ENCODE measurements around the gene ASTN2. TPM values are rescaled to one million over a fixed set of nuclear protein-coding genes. Genes with fewer than 3 reads are reported as not detected.

The ASTN2 gene
- total and polyA plus RNA-seq, 10 of the 15 experiments (the other 5 are each of a cell fraction or from before 2014, with no cell fraction given), result 1.4 to 15.7 (median 7.0) TPM

DNA sequence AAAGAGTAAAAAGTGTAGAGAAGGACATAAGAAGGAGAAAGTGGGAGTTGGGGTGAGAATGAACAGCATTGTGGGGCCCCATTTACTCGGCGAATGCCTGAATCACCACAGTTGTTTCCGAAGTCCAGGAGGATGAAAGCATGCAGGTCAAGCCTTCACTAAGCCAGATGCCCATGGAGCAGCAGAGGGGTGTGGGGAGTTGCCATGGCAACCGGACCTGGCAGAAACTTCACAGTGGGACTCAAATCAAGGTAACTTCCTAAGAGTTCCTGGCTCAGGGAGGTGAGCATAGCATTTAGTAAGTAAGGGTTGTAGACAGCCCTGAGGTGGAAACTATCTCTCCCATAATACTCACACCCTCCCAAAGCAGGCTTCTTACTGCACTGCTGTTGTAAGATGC lies 370.6 kb downstream of the ASTN2 start (continued):
- TF ChIP-seq, protein P1, sequence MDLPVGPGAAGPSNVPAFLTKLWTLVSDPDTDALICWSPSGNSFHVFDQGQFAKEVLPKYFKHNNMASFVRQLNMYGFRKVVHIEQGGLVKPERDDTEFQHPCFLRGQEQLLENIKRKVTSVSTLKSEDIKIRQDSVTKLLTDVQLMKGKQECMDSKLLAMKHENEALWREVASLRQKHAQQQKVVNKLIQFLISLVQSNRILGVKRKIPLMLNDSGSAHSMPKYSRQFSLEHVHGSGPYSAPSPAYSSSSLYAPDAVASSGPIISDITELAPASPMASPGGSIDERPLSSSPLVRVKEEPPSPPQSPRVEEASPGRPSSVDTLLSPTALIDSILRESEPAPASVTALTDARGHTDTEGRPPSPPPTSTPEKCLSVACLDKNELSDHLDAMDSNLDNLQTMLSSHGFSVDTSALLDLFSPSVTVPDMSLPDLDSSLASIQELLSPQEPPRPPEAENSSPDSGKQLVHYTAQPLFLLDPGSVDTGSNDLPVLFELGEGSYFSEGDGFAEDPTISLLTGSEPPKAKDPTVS (IDR thresholded peaks at IDR 0.05; ENCODE audit: low read depth, low read length), result no peak
- TF ChIP-seq TARDBP (IDR thresholded peaks at IDR 0.05; ENCODE audit: borderline replicate concordance), result no peak
- TF ChIP-seq RELB (IDR thresholded peaks at IDR 0.05; ENCODE audit: low read depth), result no peak
- no peak for TF ChIP-seq POU2F2 (IDR thresholded peaks at IDR 0.05; ENCODE audit: borderline replicate concordance, low read depth, low read length)
- TF ChIP-seq, protein P2, sequence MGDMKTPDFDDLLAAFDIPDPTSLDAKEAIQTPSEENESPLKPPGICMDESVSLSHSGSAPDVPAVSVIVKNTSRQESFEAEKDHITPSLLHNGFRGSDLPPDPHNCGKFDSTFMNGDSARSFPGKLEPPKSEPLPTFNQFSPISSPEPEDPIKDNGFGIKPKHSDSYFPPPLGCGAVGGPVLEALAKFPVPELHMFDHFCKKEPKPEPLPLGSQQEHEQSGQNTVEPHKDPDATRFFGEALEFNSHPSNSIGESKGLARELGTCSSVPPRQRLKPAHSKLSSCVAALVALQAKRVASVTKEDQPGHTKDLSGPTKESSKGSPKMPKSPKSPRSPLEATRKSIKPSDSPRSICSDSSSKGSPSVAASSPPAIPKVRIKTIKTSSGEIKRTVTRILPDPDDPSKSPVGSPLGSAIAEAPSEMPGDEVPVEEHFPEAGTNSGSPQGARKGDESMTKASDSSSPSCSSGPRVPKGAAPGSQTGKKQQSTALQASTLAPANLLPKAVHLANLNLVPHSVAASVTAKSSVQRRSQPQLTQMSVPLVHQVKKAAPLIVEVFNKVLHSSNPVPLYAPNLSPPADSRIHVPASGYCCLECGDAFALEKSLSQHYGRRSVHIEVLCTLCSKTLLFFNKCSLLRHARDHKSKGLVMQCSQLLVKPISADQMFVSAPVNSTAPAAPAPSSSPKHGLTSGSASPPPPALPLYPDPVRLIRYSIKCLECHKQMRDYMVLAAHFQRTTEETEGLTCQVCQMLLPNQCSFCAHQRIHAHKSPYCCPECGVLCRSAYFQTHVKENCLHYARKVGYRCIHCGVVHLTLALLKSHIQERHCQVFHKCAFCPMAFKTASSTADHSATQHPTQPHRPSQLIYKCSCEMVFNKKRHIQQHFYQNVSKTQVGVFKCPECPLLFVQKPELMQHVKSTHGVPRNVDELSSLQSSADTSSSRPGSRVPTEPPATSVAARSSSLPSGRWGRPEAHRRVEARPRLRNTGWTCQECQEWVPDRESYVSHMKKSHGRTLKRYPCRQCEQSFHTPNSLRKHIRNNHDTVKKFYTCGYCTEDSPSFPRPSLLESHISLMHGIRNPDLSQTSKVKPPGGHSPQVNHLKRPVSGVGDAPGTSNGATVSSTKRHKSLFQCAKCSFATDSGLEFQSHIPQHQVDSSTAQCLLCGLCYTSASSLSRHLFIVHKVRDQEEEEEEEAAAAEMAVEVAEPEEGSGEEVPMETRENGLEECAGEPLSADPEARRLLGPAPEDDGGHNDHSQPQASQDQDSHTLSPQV (IDR thresholded peaks at IDR 0.05), result no peak
- TF ChIP-seq, protein P3, sequence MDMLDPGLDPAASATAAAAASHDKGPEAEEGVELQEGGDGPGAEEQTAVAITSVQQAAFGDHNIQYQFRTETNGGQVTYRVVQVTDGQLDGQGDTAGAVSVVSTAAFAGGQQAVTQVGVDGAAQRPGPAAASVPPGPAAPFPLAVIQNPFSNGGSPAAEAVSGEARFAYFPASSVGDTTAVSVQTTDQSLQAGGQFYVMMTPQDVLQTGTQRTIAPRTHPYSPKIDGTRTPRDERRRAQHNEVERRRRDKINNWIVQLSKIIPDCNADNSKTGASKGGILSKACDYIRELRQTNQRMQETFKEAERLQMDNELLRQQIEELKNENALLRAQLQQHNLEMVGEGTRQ (IDR thresholded peaks at IDR 0.05; ENCODE audit: borderline replicate concordance, low read depth, low read length), result no peak
- no peak for TF ChIP-seq POLR2AphosphoS2 (IDR thresholded peaks at IDR 0.05; ENCODE audit: low read depth, low read length)
- no peak for TF ChIP-seq JUND (IDR thresholded peaks at IDR 0.05; ENCODE audit: low read depth, low read length)
- TF ChIP-seq SMC3 (IDR thresholded peaks at IDR 0.05; ENCODE audit: borderline replicate concordance, low read length), result no peak
- no peak for TF ChIP-seq GATAD2B (conservative IDR thresholded peaks at IDR 0.05; ENCODE audit: low read depth)
- TF ChIP-seq EGR1 (IDR thresholded peaks at IDR 0.05; ENCODE audit: borderline replicate concordance in 1 of 2, low read depth in 2 of 2, low read length in 2 of 2), result no peak
- TF ChIP-seq RUNX3 (IDR thresholded peaks at IDR 0.05; ENCODE audit: low read length), result no peak
